Pancreas (tissue), 10 donors: ENCODE measurements around the gene AACS. TPM values are rescaled to one million over a fixed set of nuclear protein-coding genes. Genes with fewer than 3 reads are reported as not detected.
"Not testable (repeated sequence)": the region's sequence is repeated elsewhere in the genome, so short reads cannot be mapped to it uniquely, and the experiment has no call there.

ENCODE experiments used
- ATAC-seq, 4 donors: fragments of 200-7000 bp; cut with Tn5 transposase; one replicate each; pipeline versions ENCODE4 v1.8.0 to v1.9.1; 2020; ENCODE audit warnings: mild to moderate bottlenecking in 4 of 4, moderate library complexity in 4 of 4
- DNase-seq, 6 donors: peaks; one replicate each; pipeline ENCODE4 v3.0.0-alpha.2; 2020
- FAIRE-seq: peaks from 2 replicates; lab custom pipeline; 2012; peaks lifted over from hg19 to GRCh38; lab: Jason Lieb, UNC
- H3K27ac ChIP-seq, 4 donors: fragments of 200-600 bp; sonication (generic); 1 replicate in 3 of 4; 2 replicates in 1 of 4; pipeline versions ENCODE4 v1.5.0 to v1.8.0; 2020
- H3K27me3 ChIP-seq, 4 donors: fragments of 200-600 bp; one replicate each; pipeline ENCODE4 v1.8.0; 2021
- H3K36me3 ChIP-seq, 3 donors: fragments of 200-600 bp; sonication (generic) in 1 of 3; one replicate each; pipeline versions ENCODE4 v1.5.0 to v1.8.0; 2020 to 2021
- H3K4me1 ChIP-seq, 3 donors: fragments of 200-600 bp; one replicate each; pipeline ENCODE4 v1.8.0; 2021
- H3K4me3 ChIP-seq, 4 donors: fragments of 200-600 bp; sonication (generic) in 2 of 4; one replicate each; pipeline versions ENCODE4 v1.5.0 to v1.8.0; 2020 to 2021
- H3K9me3 ChIP-seq, 4 donors: fragments of 200-600 bp; one replicate each; pipeline ENCODE4 v1.8.0; 2021
- WGBS, 2 donors: extraction: QIAGEN DNeasy Blood & Tissue Kit; methylation state at CpG; one replicate each; pipeline ENCODE4 v1.1.7; 2013; 5-methylcytosine and 5-hydroxymethylcytosine counted together
- intact Hi-C, 3 donors: fragments of 100-400 bp; cut with DNase I; formaldehyde crosslinking; loops; one replicate each; pipeline versions ENCODE4 v1.11.1 to v1.14.2; 2022
- polyA plus RNA-seq, 2 donors: library from polyadenylated mRNA; stranded (reverse); fragments of 200-250 nt; gene quantifications; one replicate each; pipeline ENCODE4 v1.2.3, GENCODE V29; 2013
- total RNA-seq, 6 donors: library from RNA; stranded (reverse); fragmentation: NEBNext Ultra II Directional in 4 of 6; extraction: Animal tissue kit (Norgen Biotek cat#: 25700) in 4 of 6; gene quantifications; one replicate each; pipeline versions ENCODE4 v1.2.1 to v1.2.4, GENCODE V29; 2021 to 2023
- TF ChIP-seq, protein P1 (sequence below), 4 donors: fragments of 200-600 bp; sonication (generic) in 3 of 4; IDR thresholded peaks; one replicate each; pipeline versions ENCODE4 v1.5.0 to v1.8.0; 2021; ENCODE audit warnings: antibody characterized with exemption in 4 of 4
- donor health status: healthy with polysubstance abuse.
- donor health status: DM: no; HTN: no; CAD: no; lungs with moderate emphysema.
- donor health status: DM: no; HTN: no; CAD: no.
- donor health status: control.
- donor health status: control.
- donor health status: Bipolar disorder and iron deficiency.
- donor health status: DM: yes; HTN: yes; CAD: no.
- donor health status: DM: no; HTN: no; CAD: no.
- donor health status: DM: no; HTN: no; CAD: no.
- donor health status: DM: yes; HTN: yes; CAD: no.

Gene AACS
- total and polyA plus RNA-seq, 8 donors, result 11.0 to 21.4 (median 15.5) TPM

- FAIRE-seq (no peak), DNase-seq (no peak), ATAC-seq (no peak)
- TF ChIP-seq, protein P1, sequence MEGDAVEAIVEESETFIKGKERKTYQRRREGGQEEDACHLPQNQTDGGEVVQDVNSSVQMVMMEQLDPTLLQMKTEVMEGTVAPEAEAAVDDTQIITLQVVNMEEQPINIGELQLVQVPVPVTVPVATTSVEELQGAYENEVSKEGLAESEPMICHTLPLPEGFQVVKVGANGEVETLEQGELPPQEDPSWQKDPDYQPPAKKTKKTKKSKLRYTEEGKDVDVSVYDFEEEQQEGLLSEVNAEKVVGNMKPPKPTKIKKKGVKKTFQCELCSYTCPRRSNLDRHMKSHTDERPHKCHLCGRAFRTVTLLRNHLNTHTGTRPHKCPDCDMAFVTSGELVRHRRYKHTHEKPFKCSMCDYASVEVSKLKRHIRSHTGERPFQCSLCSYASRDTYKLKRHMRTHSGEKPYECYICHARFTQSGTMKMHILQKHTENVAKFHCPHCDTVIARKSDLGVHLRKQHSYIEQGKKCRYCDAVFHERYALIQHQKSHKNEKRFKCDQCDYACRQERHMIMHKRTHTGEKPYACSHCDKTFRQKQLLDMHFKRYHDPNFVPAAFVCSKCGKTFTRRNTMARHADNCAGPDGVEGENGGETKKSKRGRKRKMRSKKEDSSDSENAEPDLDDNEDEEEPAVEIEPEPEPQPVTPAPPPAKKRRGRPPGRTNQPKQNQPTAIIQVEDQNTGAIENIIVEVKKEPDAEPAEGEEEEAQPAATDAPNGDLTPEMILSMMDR (IDR thresholded peaks at IDR 0.05), result no peak
- Histone ChIP-seq H3K27me3 (no peaks in the 10 kb centered on the region), H3K36me3 (peaks cover 0 to 11% (median 0%) of the 10 kb centered on the region in 3 donors), H3K27ac (no peak overlapping the region), H3K4me3 (no peak overlapping the region), H3K4me1 (no peaks in the 10 kb centered on the region), H3K9me3 (no peaks in the 10 kb centered on the region)
- 88 to 93% methylated on average over 10 of the region's 10 CpGs for WGBS, 2 donors
- intact Hi-C loops, result no loop called here
Measured at GRCh38 chr12:125079084-125079483, 13.8 kb downstream of the AACS start.

DNA sequence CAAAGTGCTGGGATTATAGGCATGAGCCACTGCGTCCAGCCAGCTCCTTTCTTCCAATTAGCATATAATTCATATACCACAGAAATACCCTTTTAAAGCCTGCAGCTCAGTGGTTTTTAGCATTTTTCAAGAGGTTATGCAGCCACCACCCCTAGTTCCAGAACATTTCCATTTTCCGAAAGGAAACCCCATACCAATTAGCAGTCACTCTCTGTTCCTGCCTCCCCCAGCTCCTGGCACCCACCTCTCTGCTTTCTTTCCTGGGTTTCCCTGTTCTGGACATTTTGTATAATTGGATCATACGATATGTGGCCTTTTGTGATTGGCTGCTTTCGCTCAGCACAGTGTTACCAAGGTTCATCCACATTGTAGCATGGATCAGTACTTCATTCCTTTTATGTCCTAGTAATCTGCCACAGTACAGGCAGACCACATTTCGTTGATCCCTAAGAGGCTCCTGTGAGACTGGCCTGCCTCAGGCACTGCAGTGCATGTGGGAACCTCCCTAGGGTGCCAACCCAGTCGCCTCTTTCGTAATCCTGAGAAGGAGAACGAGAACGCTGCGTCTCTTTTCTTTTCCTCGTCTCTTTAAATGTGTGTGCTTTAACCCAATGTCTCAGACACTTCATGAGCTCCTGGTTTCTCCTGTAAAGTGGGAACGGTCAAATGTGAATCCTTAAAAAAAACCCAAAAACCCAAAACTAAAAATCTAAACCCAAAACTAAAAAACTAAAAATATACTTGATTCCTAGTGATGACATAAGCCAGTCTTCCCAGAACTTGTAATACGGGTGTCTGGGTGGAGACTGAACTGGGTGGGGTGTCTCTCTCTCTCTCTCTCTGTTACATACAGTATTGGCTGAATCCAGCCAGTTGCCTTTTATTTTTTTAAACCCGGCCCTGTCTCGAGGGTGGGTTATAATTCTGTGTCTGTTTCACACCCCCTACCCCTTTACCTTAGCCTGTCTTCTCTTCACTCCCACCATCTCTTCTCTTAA, 14.7 kb downstream of the AACS start:
- TF ChIP-seq, protein P1 (IDR thresholded peaks at IDR 0.05), result no peak
- no peaks in the 10 kb centered on the region for H3K4me1 ChIP-seq
- WGBS, 2 donors, result 90 to 93% methylated on average over 15 of the region's 15 CpGs
- H3K27ac ChIP-seq, result no peak overlapping the region
- FAIRE-seq, result no peak
- no peaks in the 10 kb centered on the region for H3K27me3 ChIP-seq
- DNase-seq, result no peak
- H3K36me3 ChIP-seq, result peaks cover 0 to 12% (median 0%) of the 10 kb centered on the region in 3 donors
- ATAC-seq, result peak in 2 of 4 donors; percentile 37 to 71
- H3K9me3 ChIP-seq, result no peaks in the 10 kb centered on the region
- no peak overlapping the region for H3K4me3 ChIP-seq
- intact Hi-C loops, result no loop called here

- no peak overlapping the region for H3K27ac ChIP-seq
- H3K36me3 ChIP-seq, result peaks cover 0 to 19% (median 0%) of the 10 kb centered on the region in 3 donors
- H3K9me3 ChIP-seq, result no peaks in the 10 kb centered on the region
- no peaks in the 10 kb centered on the region for H3K27me3 ChIP-seq
- intact Hi-C loops, result no loop called here
- no peaks in the 10 kb centered on the region for H3K4me1 ChIP-seq
- no peak for FAIRE-seq
- WGBS, 2 donors, result 90% methylated on average over 11 of the region's 11 CpGs
- no peak for DNase-seq
- TF ChIP-seq, protein P1 (IDR thresholded peaks at IDR 0.05), result no peak
- peak in 2 of 4 donors; percentile 67 to 80 for ATAC-seq
- H3K4me3 ChIP-seq, result no peak overlapping the region
Measured at GRCh38 chr12:125081427-125081826, 16.2 kb downstream of the AACS start.

- Histone ChIP-seq H3K36me3 (peaks cover 0 to 17% (median 0%) of the 10 kb centered on the region in 3 donors), H3K27ac (no peak overlapping the region), H3K27me3 (no peaks in the 10 kb centered on the region), H3K4me3 (no peak overlapping the region), H3K9me3 (no peaks in the 10 kb centered on the region), H3K4me1 (no peaks in the 10 kb centered on the region)
- DNase-seq (no peak), FAIRE-seq (no peak), ATAC-seq (no peak)
- intact Hi-C loops, result no loop called here
- 74 to 88% methylated on average over 6 of the region's 6 CpGs for WGBS, 2 donors
- TF ChIP-seq, protein P1 (IDR thresholded peaks at IDR 0.05), result no peak
Measured at GRCh38 chr12:125083072-125083471, 17.8 kb downstream of the AACS start.

DNA sequence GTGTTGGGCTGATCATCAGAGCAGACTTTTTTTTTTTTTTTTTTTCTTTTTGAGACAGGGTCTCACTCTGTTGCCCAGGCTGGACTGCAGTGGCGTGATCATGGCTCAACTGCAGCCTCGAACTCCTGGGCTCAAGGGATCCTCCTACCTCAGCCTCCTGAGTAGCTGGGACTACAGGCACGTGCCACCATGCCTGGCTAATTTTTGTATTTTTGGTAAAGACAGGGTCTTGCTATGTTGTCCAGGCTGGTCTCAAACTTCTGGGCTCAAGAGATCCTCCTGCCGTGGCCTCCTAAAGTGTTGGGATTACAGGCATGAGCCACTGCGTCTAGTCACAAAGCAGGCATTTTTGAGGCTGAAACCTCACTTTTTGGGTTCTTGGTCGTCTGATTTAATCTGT, 23.0 kb downstream of the AACS start:
- FAIRE-seq, DNase-seq: not testable (repeated sequence)
- 70 to 85% methylated on average over 6 of the region's 6 CpGs for WGBS, 2 donors

More for the DNA sequence above, 23.0 kb downstream of the AACS start:
- intact Hi-C loops, H3K9me3 ChIP-seq, ATAC-seq, H3K27ac ChIP-seq, H3K4me3 ChIP-seq, H3K4me1 ChIP-seq, H3K27me3 ChIP-seq: not testable (repeated sequence)
- peaks cover 4 to 24% (median 6%) of the 10 kb centered on the region in 3 donors for H3K36me3 ChIP-seq
